Liver (tissue), 9 donors: ENCODE measurements around the gene CD34. TPM values are rescaled to one million over a fixed set of nuclear protein-coding genes. Genes with fewer than 3 reads are reported as not detected.

ENCODE experiments used
- DNase-seq: peaks from one replicate; pipeline ENCODE4 v3.0.0-alpha.2; 2017; ENCODE audit warnings: low spot score
- H3K27ac ChIP-seq, 2 donors: one replicate each; pipeline ENCODE4 v1.7.0; 2013; ENCODE audit warnings: inconsistent platforms in 2 of 2, low read length in 2 of 2, control low read depth in 1 of 2, low read depth in 1 of 2, mild to moderate bottlenecking in 1 of 2
- H3K27me3 ChIP-seq, 4 donors: one replicate each; pipeline versions ENCODE4 v1.6.1 to v1.7.0; 2013; ENCODE audit warnings: low read length in 3 of 4, inconsistent platforms in 1 of 4, mild to moderate bottlenecking in 1 of 4, moderate library complexity in 1 of 4; ENCODE audit not compliant: control insufficient read depth in 4 of 4, insufficient read depth in 4 of 4
- H3K36me3 ChIP-seq, 4 donors: one replicate each; pipeline versions ENCODE4 v1.6.1 to v1.7.0; 2013; ENCODE audit warnings: low read length in 3 of 4, mild to moderate bottlenecking in 3 of 4, low read depth in 1 of 4, moderate library complexity in 1 of 4; ENCODE audit not compliant: control insufficient read depth in 4 of 4, insufficient read depth in 3 of 4
- H3K4me1 ChIP-seq, 4 donors: one replicate each; pipeline versions ENCODE4 v1.6.1 to v1.7.0; 2013; ENCODE audit warnings: low read length in 3 of 4, mild to moderate bottlenecking in 3 of 4, moderate library complexity in 1 of 4; ENCODE audit not compliant: control insufficient read depth in 4 of 4, insufficient read depth in 4 of 4
- H3K4me3 ChIP-seq, 3 donors: one replicate each; pipeline versions ENCODE4 v1.6.1 to v1.7.0; 2013; ENCODE audit warnings: low read length in 3 of 3, control low read depth in 1 of 3, low read depth in 1 of 3, mild to moderate bottlenecking in 1 of 3
- H3K9ac ChIP-seq, 2 donors: one replicate each; pipeline ENCODE4 v1.7.0; 2013; ENCODE audit warnings: low read length in 2 of 2, mild to moderate bottlenecking in 2 of 2, moderate library complexity in 2 of 2, control low read depth in 1 of 2, low read depth in 1 of 2
- H3K9me3 ChIP-seq, 4 donors: one replicate each; pipeline versions ENCODE4 v1.6.1 to v1.7.0; 2013; ENCODE audit warnings: low read length in 3 of 4; ENCODE audit not compliant: control insufficient read depth in 4 of 4
- ATF3 ChIP-seq: IDR thresholded peaks from 2 replicates; pipeline ENCODE4 v1.6.1; 2016; ENCODE audit warnings: antibody characterized with exemption
- CTCF ChIP-seq: fragments of 150-350 bp; IDR thresholded peaks from 2 replicates; pipeline ENCODE4 v1.5.1; 2017; ENCODE audit warnings: improper control_type of control experiment, low read depth, low read length; ENCODE audit not compliant: missing input control
- EGR1 ChIP-seq, 2 donors: IDR thresholded peaks; 2 replicates each; pipeline ENCODE4 v1.6.1; 2016 to 2018; ENCODE audit warnings: antibody characterized with exemption in 2 of 2, low read depth in 2 of 2
- FOXA1 ChIP-seq: IDR thresholded peaks from 2 replicates; pipeline ENCODE4 v1.6.1; 2016; ENCODE audit warnings: antibody characterized with exemption
- GABPA ChIP-seq, 2 donors: IDR thresholded peaks in 1 of 2; conservative IDR thresholded peaks in 1 of 2; 2 replicates each; pipeline ENCODE4 v1.6.1; 2016; ENCODE audit warnings: antibody characterized with exemption in 2 of 2, mild to moderate bottlenecking in 1 of 2, moderate library complexity in 1 of 2
- HNF4A ChIP-seq, 2 donors: conservative IDR thresholded peaks; 2 replicates each; pipeline ENCODE4 v1.6.1; 2016; ENCODE audit warnings: antibody characterized with exemption in 2 of 2, mild to moderate bottlenecking in 2 of 2
- HNF4G ChIP-seq: IDR thresholded peaks from 2 replicates; pipeline ENCODE4 v1.6.1; 2016; ENCODE audit warnings: antibody characterized with exemption
- JUND ChIP-seq, 2 donors: IDR thresholded peaks; 2 replicates each; pipeline ENCODE4 v1.6.1; 2016; ENCODE audit warnings: antibody characterized with exemption in 2 of 2
- MAX ChIP-seq: IDR thresholded peaks from 2 replicates; pipeline ENCODE4 v1.6.1; 2016; ENCODE audit warnings: antibody characterized with exemption
- NR2F2 ChIP-seq: IDR thresholded peaks from 2 replicates; pipeline ENCODE4 v1.6.1; 2016; ENCODE audit warnings: antibody characterized with exemption
- RAD21 ChIP-seq, 2 donors: IDR thresholded peaks; 2 replicates each; pipeline ENCODE4 v1.6.1; 2016; ENCODE audit warnings: antibody characterized with exemption in 2 of 2, mild to moderate bottlenecking in 2 of 2
- REST ChIP-seq: IDR thresholded peaks from 2 replicates; pipeline ENCODE4 v1.6.1; 2016; ENCODE audit warnings: antibody characterized with exemption, mild to moderate bottlenecking
- RXRA ChIP-seq, 2 donors: IDR thresholded peaks; 2 replicates each; pipeline ENCODE4 v1.6.1; 2017 to 2018; ENCODE audit warnings: antibody characterized with exemption in 2 of 2, mild to moderate bottlenecking in 1 of 2
- TAF1 ChIP-seq: conservative IDR thresholded peaks from 2 replicates; pipeline ENCODE4 v1.6.1; 2016; ENCODE audit warnings: antibody characterized with exemption, mild to moderate bottlenecking
- YY1 ChIP-seq: IDR thresholded peaks from 2 replicates; pipeline ENCODE4 v1.6.1; 2016; ENCODE audit warnings: antibody characterized with exemption, mild to moderate bottlenecking
- ZBTB33 ChIP-seq: IDR thresholded peaks from 2 replicates; pipeline ENCODE4 v1.6.1; 2016; ENCODE audit warnings: antibody characterized with exemption
- WGBS: extraction: QIAGEN DNeasy Blood & Tissue Kit; methylation state at CpG from one replicate; pipeline ENCODE4 v1.1.7; 2013; 5-methylcytosine and 5-hydroxymethylcytosine counted together
- polyA plus RNA-seq, 2 donors: library from polyadenylated mRNA; stranded (reverse) in 1 of 2; unstranded in 1 of 2; fragments of 200-250 nt in 1 of 2; fragments of >200 nt in 1 of 2; fragmentation: Nextera tagmentation in 1 of 2; extraction: Ambion mirVana in 1 of 2; gene quantifications; one replicate each; pipeline versions ENCODE4 v1.2.1 to v1.2.3, GENCODE V29; 2013 to 2015
- total RNA-seq, 2 donors: library from RNA; depleted of rRNA; stranded (reverse); fragments of >200 nt; gene quantifications; one replicate each; pipeline ENCODE4 v1.2.3, GENCODE V29; 2014
- donor health status: healthy.
- donor health status: healthy.
- donor health status: healthy.
- donor health status: healthy.
- donor health status: healthy.

Gene CD34
- total and polyA plus RNA-seq, 4 donors, result 1.5 to 4.0 (median 1.8) TPM

- H3K27me3 ChIP-seq, result peaks cover 0 to 4% (median 0%) of the 10 kb centered on the region in 4 donors
- no peak for DNase-seq
- 48% methylated on average over 7 of the region's 7 CpGs for WGBS
These were observed 30.7 kb upstream of the CD34 start for GRCh38 chr1:207941665-207942064.

GRCh38 chr1:207938016-207938415, 27.1 kb upstream of the CD34 start:
- Histone ChIP-seq H3K9ac (no peak overlapping the region), H3K27me3 (peaks cover 0 to 4% (median 0%) of the 10 kb centered on the region in 4 donors), H3K9me3 (peaks cover 0 to 1% (median 0%) of the 10 kb centered on the region in 4 donors), H3K4me3 (no peak overlapping the region), H3K4me1 (no peaks in the 10 kb centered on the region), H3K36me3 (no peaks in the 10 kb centered on the region), H3K27ac (no peak overlapping the region)
- no peak for DNase-seq
- TF ChIP-seq NR2F2 (no peak), ATF3 (no peak), HNF4A (conservative IDR thresholded peaks at IDR 0.05) (no peak)
- WGBS, result 63% methylated on average over 10 of the region's 10 CpGs

More at GRCh38 chr1:207941665-207942064, 30.7 kb upstream of the CD34 start:
- Histone ChIP-seq H3K4me1 (no peaks in the 10 kb centered on the region), H3K27ac (peak overlapping the region in 1 of 2 donors; percentile 63), H3K4me3 (no peak overlapping the region), H3K36me3 (no peaks in the 10 kb centered on the region), H3K9me3 (no peaks in the 10 kb centered on the region), H3K9ac (no peak overlapping the region)
- no peak for TF ChIP-seq RAD21 (IDR thresholded peaks at IDR 0.05)
- TF ChIP-seq GABPA (IDR thresholded peaks at IDR 0.05 in 1 of 2, conservative IDR thresholded peaks at IDR 0.05 in 1 of 2), result no peak
- no peak for TF ChIP-seq FOXA1
- TF ChIP-seq TAF1, result no peak
- no peak for TF ChIP-seq ATF3
- TF ChIP-seq CTCF, result no peak
- no peak for TF ChIP-seq HNF4A (conservative IDR thresholded peaks at IDR 0.05)
- TF ChIP-seq RXRA (IDR thresholded peaks at IDR 0.05), result no peak
- no peak for TF ChIP-seq MAX
- no peak for TF ChIP-seq EGR1 (IDR thresholded peaks at IDR 0.05; ENCODE audit: low read depth in 2 of 2)
- no peak for TF ChIP-seq JUND (IDR thresholded peaks at IDR 0.05)
- TF ChIP-seq HNF4G, result no peak

GRCh38 chr1:207937204-207937603, 26.3 kb upstream of the CD34 start:
- H3K4me1 ChIP-seq, result no peaks in the 10 kb centered on the region
- no peak overlapping the region for H3K4me3 ChIP-seq
- no peak for DNase-seq
- no peak overlapping the region for H3K9ac ChIP-seq
- no peaks in the 10 kb centered on the region for H3K36me3 ChIP-seq
- WGBS, result 77% methylated on average over 3 of the region's 3 CpGs
- peaks cover 0 to 4% (median 0%) of the 10 kb centered on the region in 4 donors for H3K27me3 ChIP-seq
- peaks cover 0 to 1% (median 0%) of the 10 kb centered on the region in 4 donors for H3K9me3 ChIP-seq
- no peak overlapping the region for H3K27ac ChIP-seq
- no peak for TF ChIP-seq FOXA1
- TF ChIP-seq MAX, result no peak
- TF ChIP-seq NR2F2, result no peak
- TF ChIP-seq ZBTB33, result no peak
- no peak for TF ChIP-seq CTCF
- no peak for TF ChIP-seq YY1
- no peak for TF ChIP-seq RXRA (IDR thresholded peaks at IDR 0.05)
- TF ChIP-seq GABPA (IDR thresholded peaks at IDR 0.05 in 1 of 2, conservative IDR thresholded peaks at IDR 0.05 in 1 of 2), result no peak
- TF ChIP-seq REST, result no peak
